ENCODE data around the gene PINK1. TPM values are rescaled to one million over a fixed set of nuclear protein-coding genes. Genes with fewer than 3 reads are reported as not detected.

Gene PINK1
- total RNA-seq, 1 experiment from 2014 or later, result 17.0 TPM

GRCh38 chr1:20630729-20631128, 2.5 kb upstream of the PINK1 start:
- Histone ChIP-seq H3K27ac (ENCODE audit: insufficient read length, low read depth, low read length) (no peak overlapping the region), H3K23ac (ENCODE audit: insufficient read length, low read depth, low read length) (no peak overlapping the region), H3K4me1 (ENCODE audit: insufficient read depth, low read length) (no peaks in the 10 kb centered on the region; the same call in 1 of the 2 replicates), H2BK15ac (ENCODE audit: low read depth, low read length) (no peak overlapping the region), H3K27me3 (ENCODE audit: insufficient read depth, low read length) (no peaks in the 10 kb centered on the region), H3K14ac (ENCODE audit: insufficient read depth, low read length) (no peak overlapping the region), H3K79me1 (ENCODE audit: insufficient read depth, low read depth, low read length, poor library complexity, severe bottlenecking) (no peaks in the 10 kb centered on the region), H4K91ac (ENCODE audit: insufficient read length, low read depth, low read length) (no peak overlapping the region), H3K9me3 (ENCODE audit: control insufficient read depth, low read depth, low read length) (peaks cover 12% of the 10 kb centered on the region), H3K9ac (ENCODE audit: extremely low read depth, insufficient read length, low read length) (no peak overlapping the region), H2BK12ac (ENCODE audit: insufficient read length, low read depth, low read length) (no peak overlapping the region), H4K5ac (ENCODE audit: insufficient read length, low read depth, low read length) (no peak overlapping the region), H2BK5ac (ENCODE audit: insufficient read length, low read length) (no peak overlapping the region), H2BK20ac (ENCODE audit: low read depth, low read length, poor library complexity, severe bottlenecking) (no peak overlapping the region), H3K23me2 (ENCODE audit: insufficient read length, low read depth, low read length, poor library complexity, severe bottlenecking) (peaks cover 9% of the 10 kb centered on the region), H4K20me1 (ENCODE audit: control insufficient read depth, insufficient read depth, insufficient read length) (no peaks in the 10 kb centered on the region), H2BK120ac (ENCODE audit: low read depth, low read length, poor library complexity, severe bottlenecking) (no peak overlapping the region), H3T11ph (ENCODE audit: low read length) (no peak overlapping the region), H3K79me2 (ENCODE audit: insufficient read depth, low read length) (no peaks in the 10 kb centered on the region), H4K8ac (replicated peaks; ENCODE audit: insufficient read length, low read depth, low read length) (no peak overlapping the region), H3K18ac (ENCODE audit: insufficient read length, low read depth, low read length) (no peak overlapping the region), H3K4me2 (ENCODE audit: insufficient read depth, insufficient read length, low read length) (no peak overlapping the region), H2AK5ac (ENCODE audit: insufficient read length, low read length) (no peak overlapping the region), H3K56ac (ENCODE audit: insufficient read length, low read depth, low read length) (no peak overlapping the region), H3K4ac (ENCODE audit: low read depth, low read length) (no peak overlapping the region), H2AFZ (ENCODE audit: low read length) (no peak overlapping the region)
- WGBS (ENCODE audit: extremely low coverage, insufficient read length, low lambda C conversion rate), result no CpG with 5 or more reads among the region's 4 CpGs
- no peak for DNase-seq
- Mint-ChIP-seq H3K4me1 (peaks cover 34 to 36% of the 10 kb centered on the region in 2 experiments), H3K36me3 (ENCODE audit: insufficient read depth in 1 of 3, low read depth in 3 of 3) (peaks cover 0 to 27% (median 19%) of the 10 kb centered on the region in 3 experiments; a peak in 6 of 7 replicates), H3K4me3 (no peak overlapping the region), H3K9me3 (peaks cover 24 to 29% of the 10 kb centered on the region in 2 experiments), H3K27ac (no peak overlapping the region; a peak in 1 of 7 replicates), H3K27me3 (ENCODE audit: low read depth) (no peaks in the 10 kb centered on the region; the same call in none of the 2 replicates)
- no peak for TF ChIP-seq CTCF (conservative IDR thresholded peaks at IDR 0.05)
